MCF 10A (cell line): ENCODE measurements around the gene NRP1. TPM values are rescaled to one million over a fixed set of nuclear protein-coding genes. Genes with fewer than 3 reads are reported as not detected.
"Not testable (repeated sequence)": the region's sequence is repeated elsewhere in the genome, so short reads cannot be mapped to it uniquely, and the experiment has no call there.

Experiments
- BruUV-seq: library from RNA; stranded (reverse); fragments of 400-500 nt; replicated peaks from 2 replicates; lab custom pipeline; 2021; lab: Mats Ljungman, UMichigan
- CTCF ChIA-PET: fragments of 300-600 bp; sonication (Branson Sonifier 250); formaldehyde crosslinking; extraction: SDS; loops from one replicate; lab custom pipeline; 2021; ENCODE audit warnings: antibody characterized with exemption, inconsistent platforms; lab: Yijun Ruan, JAX
- POLR2A ChIA-PET: fragments of 300-600, 350-650 bp; sonication (Branson Sonifier 250); formaldehyde crosslinking; extraction: SDS; loops from one replicate; lab custom pipeline; 2020; ENCODE audit warnings: antibody characterized with exemption, inconsistent platforms; lab: Yijun Ruan, JAX
- DNase-seq: peaks from one replicate; pipeline ENCODE4 v3.0.0-alpha.2; 2018; ENCODE audit not compliant: unreplicated experiment
- H3K27ac Mint-ChIP-seq: one replicate; pipeline ENCODE4 v1.8.0; 2022; ENCODE audit warnings: mild to moderate bottlenecking, low read depth, mixed read lengths; ENCODE audit not compliant: unreplicated experiment
- H3K27me3 Mint-ChIP-seq: one replicate; pipeline ENCODE4 v1.8.0; 2022; ENCODE audit warnings: mixed read lengths; ENCODE audit not compliant: insufficient read depth, unreplicated experiment
- H3K36me3 Mint-ChIP-seq: one replicate; pipeline ENCODE4 v1.8.0; 2022; ENCODE audit warnings: mild to moderate bottlenecking, moderate library complexity, mixed read lengths; ENCODE audit not compliant: insufficient read depth, unreplicated experiment
- H3K4me1 Mint-ChIP-seq: one replicate; pipeline ENCODE4 v1.8.0; 2022; ENCODE audit warnings: mixed read lengths; ENCODE audit not compliant: insufficient read depth, unreplicated experiment
- H3K4me3 Mint-ChIP-seq: one replicate; pipeline ENCODE4 v1.8.0; 2022; ENCODE audit warnings: mild to moderate bottlenecking, moderate library complexity, mixed read lengths; ENCODE audit not compliant: unreplicated experiment
- H3K9me3 Mint-ChIP-seq: one replicate; pipeline ENCODE4 v1.8.0; 2022; ENCODE audit warnings: mixed read lengths; ENCODE audit not compliant: unreplicated experiment
- CTCF ChIP-seq: fragments of 200-600 bp; IDR thresholded peaks from one replicate; pipeline ENCODE4 v1.8.0; 2022; ENCODE audit warnings: antibody characterized with exemption, mild to moderate bottlenecking; ENCODE audit not compliant: unreplicated experiment
- intact Hi-C: fragments of 100-400 bp; cut with micrococcal nuclease; formaldehyde crosslinking; loops from 2 replicates; pipeline ENCODE4 v1.14.1; 2022
- total RNA-seq: library from RNA; stranded (reverse); gene quantifications from 2 replicates; pipeline ENCODE4 v1.2.3, GENCODE V29; 2022

The NRP1 gene
- total RNA-seq, 1 experiment from 2014 or later = 66.6 TPM

- H3K4me1 Mint-ChIP-seq = peaks cover 24% of the 10 kb centered on the region
- H3K4me3 Mint-ChIP-seq = no peak overlapping the region
- no peak for TF ChIP-seq CTCF
- H3K9me3 Mint-ChIP-seq = no peaks in the 10 kb centered on the region
- peaks cover 6% of the 10 kb centered on the region for H3K36me3 Mint-ChIP-seq
- BruUV-seq = no TSS peak
- no peak for DNase-seq
- no peak overlapping the region for H3K27ac Mint-ChIP-seq
- ChIA-PET CTCF (no interaction called here), POLR2A (interaction anchor here (0.5 kb wide), 1 partner anchor 23 kb away, joined by 3 read pairs; no protein-coding TSS in a partner anchor)
- intact Hi-C loops = no loop called here
- no peaks in the 10 kb centered on the region for H3K27me3 Mint-ChIP-seq
Measured at GRCh38 chr10:33303988-33304387, 30.5 kb downstream of the NRP1 start.

- POLR2A ChIA-PET = no interaction called here
- Mint-ChIP-seq H3K27me3 (no peaks in the 10 kb centered on the region), H3K4me3 (no peak overlapping the region), H3K9me3 (no peaks in the 10 kb centered on the region), H3K36me3 (peaks cover 14% of the 10 kb centered on the region), H3K27ac (no peak overlapping the region), H3K4me1 (peaks cover 24% of the 10 kb centered on the region)
- CTCF ChIA-PET = no interaction called here
- no peak for DNase-seq
- no peak for TF ChIP-seq CTCF
- BruUV-seq = no TSS peak
- intact Hi-C loops = no loop called here
Measured at GRCh38 chr10:33302208-33302829, 32.1 kb downstream of the NRP1 start.

- no peak for TF ChIP-seq CTCF
- POLR2A ChIA-PET = no interaction called here
- Mint-ChIP-seq H3K27ac (peak overlapping the region; percentile 16), H3K27me3 (no peaks in the 10 kb centered on the region), H3K4me3 (no peak overlapping the region), H3K9me3 (no peaks in the 10 kb centered on the region), H3K36me3 (peaks cover 14% of the 10 kb centered on the region), H3K4me1 (peaks cover 14% of the 10 kb centered on the region)
- CTCF ChIA-PET = no interaction called here
- no peak for DNase-seq
- no TSS peak for BruUV-seq
- intact Hi-C loops = no loop called here
Measured at GRCh38 chr10:33301097-33301789, 33.2 kb downstream of the NRP1 start.

- H3K9me3 Mint-ChIP-seq, H3K4me3 Mint-ChIP-seq, BruUV-seq, DNase-seq, H3K27me3 Mint-ChIP-seq, intact Hi-C loops: not testable (repeated sequence)
- Mint-ChIP-seq H3K36me3 (peaks cover 14% of the 10 kb centered on the region), H3K27ac (peak overlapping the region; percentile 16), H3K4me1 (peaks cover 12% of the 10 kb centered on the region)
- CTCF ChIA-PET = interaction anchor here (0.8 kb wide), 1 partner anchor 1174 kb away, joined by 3 read pairs; no protein-coding TSS in a partner anchor
- POLR2A ChIA-PET = interaction anchor here (0.7 kb wide), 1 partner anchor 14 kb away, joined by 3 read pairs; no protein-coding TSS in a partner anchor
Measured at GRCh38 chr10:33300544-33300943, 33.9 kb downstream of the NRP1 start.
